Mesenchymal stem cell (in vitro differentiated cells and primary cell): ENCODE results near the gene SNN.

Source experiments
- DNase-seq: peaks from one replicate; pipeline ENCODE4 v3.0.0-alpha.2; 2013
- H2AFZ ChIP-seq: one replicate; pipeline ENCODE4 v1.6.1; 2013; ENCODE audit warnings: low read depth, mild to moderate bottlenecking, control low read depth, inconsistent platforms, low read length, moderate library complexity
- H2AK5ac ChIP-seq: 2 replicates; pipeline ENCODE4 v1.6.1; 2013; ENCODE audit warnings: low read length, moderate library complexity, mild to moderate bottlenecking, inconsistent platforms; ENCODE audit not compliant: severe bottlenecking
- H2BK120ac ChIP-seq: one replicate; pipeline ENCODE4 v1.6.1; 2013; ENCODE audit warnings: low read depth, mild to moderate bottlenecking, inconsistent platforms, low read length, moderate library complexity
- H2BK12ac ChIP-seq, 2 experiments: one replicate each; pipeline ENCODE4 v1.6.1; 2013; ENCODE audit warnings: inconsistent platforms in 2 of 2, low read length in 2 of 2, mild to moderate bottlenecking in 2 of 2, moderate library complexity in 2 of 2, control low read depth in 1 of 2
- H2BK15ac ChIP-seq: one replicate; pipeline ENCODE4 v1.6.1; 2013; ENCODE audit warnings: mild to moderate bottlenecking, low read depth, inconsistent platforms; ENCODE audit not compliant: poor library complexity, severe bottlenecking
- H2BK5ac ChIP-seq: 2 replicates; pipeline ENCODE4 v1.6.1; 2013; ENCODE audit warnings: low read depth, mild to moderate bottlenecking, low read length, control low read depth, inconsistent platforms; ENCODE audit not compliant: poor library complexity, severe bottlenecking
- H3K14ac ChIP-seq, 2 experiments: one replicate each; pipeline ENCODE4 v1.6.1; 2013; ENCODE audit warnings: inconsistent platforms in 2 of 2, low read length in 2 of 2, control low read depth in 1 of 2, mild to moderate bottlenecking in 1 of 2, moderate library complexity in 1 of 2
- H3K18ac ChIP-seq, 2 experiments: one replicate each; pipeline ENCODE4 v1.6.1; 2013; ENCODE audit warnings: inconsistent platforms in 2 of 2, low read length in 2 of 2, control low read depth in 1 of 2, low read depth in 1 of 2, mild to moderate bottlenecking in 1 of 2
- H3K23ac ChIP-seq, 2 experiments: one replicate each; pipeline ENCODE4 v1.6.1; 2013; ENCODE audit warnings: inconsistent platforms in 2 of 2, low read length in 2 of 2, mild to moderate bottlenecking in 2 of 2, moderate library complexity in 2 of 2, control low read depth in 1 of 2
- H3K27ac ChIP-seq: 2 replicates; pipeline ENCODE4 v1.5.1; 2013; ENCODE audit warnings: mild to moderate bottlenecking, moderate library complexity, low read length, control low read depth, inconsistent platforms; ENCODE audit not compliant: poor library complexity, severe bottlenecking
- H3K27me3 ChIP-seq, 2 experiments: 2 replicates each; pipeline versions ENCODE4 v1.6.1 to v1.7.0; 2013; ENCODE audit warnings: low read length in 2 of 2, mild to moderate bottlenecking in 2 of 2, moderate library complexity in 2 of 2, control low read depth in 1 of 2, inconsistent platforms in 1 of 2; ENCODE audit not compliant: control insufficient read depth in 1 of 2, insufficient read depth in 1 of 2
- H3K36me3 ChIP-seq, 2 experiments: 2 replicates each; pipeline versions ENCODE4 v1.6.1 to v1.7.0; 2013; ENCODE audit warnings: low read length in 2 of 2, control low read depth in 1 of 2, inconsistent platforms in 1 of 2, low read depth in 1 of 2, mild to moderate bottlenecking in 1 of 2; ENCODE audit not compliant: insufficient read depth in 2 of 2, control insufficient read depth in 1 of 2
- H3K4ac ChIP-seq, 2 experiments: one replicate each; pipeline ENCODE4 v1.6.1; 2013; ENCODE audit warnings: inconsistent platforms in 2 of 2, low read length in 2 of 2, mild to moderate bottlenecking in 2 of 2, moderate library complexity in 2 of 2, control low read depth in 1 of 2, low read depth in 1 of 2
- H3K4me1 ChIP-seq: 2 replicates; pipeline ENCODE4 v1.6.1; 2013; ENCODE audit warnings: low read depth, low read length, control low read depth; ENCODE audit not compliant: control insufficient read depth, insufficient read depth
- H3K4me2 ChIP-seq: 2 replicates; pipeline ENCODE4 v1.6.1; 2013; ENCODE audit warnings: low read length, mild to moderate bottlenecking, inconsistent platforms; ENCODE audit not compliant: poor library complexity, severe bottlenecking
- H3K4me3 ChIP-seq, 2 experiments: 2 replicates each; pipeline versions ENCODE4 v1.5.1 to v1.7.0; 2013; ENCODE audit warnings: low read length in 2 of 2, mild to moderate bottlenecking in 2 of 2, control low read depth in 1 of 2, low read depth in 1 of 2; ENCODE audit not compliant: insufficient read depth in 1 of 2
- H3K79me1 ChIP-seq: replicated peaks from 2 replicates; pipeline ENCODE4 v1.6.1; 2013; ENCODE audit warnings: mild to moderate bottlenecking, control low read depth, low read length, inconsistent platforms; ENCODE audit not compliant: poor library complexity, severe bottlenecking
- H3K9ac ChIP-seq: 2 replicates; pipeline ENCODE4 v1.7.0; 2013; ENCODE audit warnings: mild to moderate bottlenecking, low read length, moderate library complexity
- H3K9me3 ChIP-seq: 2 replicates; pipeline ENCODE4 v1.7.0; 2013; ENCODE audit warnings: mild to moderate bottlenecking, low read length; ENCODE audit not compliant: control insufficient read depth
- H4K8ac ChIP-seq: one replicate; pipeline ENCODE4 v1.6.1; 2013; ENCODE audit warnings: inconsistent platforms, mild to moderate bottlenecking, low read length, moderate library complexity
- H4K91ac ChIP-seq: one replicate; pipeline ENCODE4 v1.6.1; 2013; ENCODE audit warnings: mild to moderate bottlenecking, low read length, inconsistent platforms
- WGBS: methylation state at CpG from one replicate; pipeline ENCODE4 v1.1.7; 2013; ENCODE audit warnings: mixed read lengths; 5-methylcytosine and 5-hydroxymethylcytosine counted together

SNN gene

GRCh38 chr16:11719762-11720161 lies 51.5 kb downstream of the SNN start:
- H3K14ac ChIP-seq: no peak overlapping the region
- H3K79me1 ChIP-seq: peaks cover 17% of the 10 kb centered on the region
- no peaks in the 10 kb centered on the region for H3K9me3 ChIP-seq
- no peak overlapping the region for H3K27ac ChIP-seq
- no peak overlapping the region for H4K91ac ChIP-seq
- no peak overlapping the region for H3K4me3 ChIP-seq
- H2AFZ ChIP-seq: no peak overlapping the region
- H3K4me1 ChIP-seq: peaks cover 4% of the 10 kb centered on the region
- WGBS: over 99% methylated on average over 3 of the region's 4 CpGs
- DNase-seq: no peak
- no peak overlapping the region for H2BK15ac ChIP-seq
- no peak overlapping the region for H2AK5ac ChIP-seq
- H3K4me2 ChIP-seq: no peak overlapping the region
- no peak overlapping the region for H4K8ac ChIP-seq
- no peak overlapping the region for H3K9ac ChIP-seq
- peaks cover 15 to 70% of the 10 kb centered on the region in 2 experiments for H3K36me3 ChIP-seq
- no peak overlapping the region for H2BK5ac ChIP-seq
- no peak overlapping the region for H2BK120ac ChIP-seq
- H3K4ac ChIP-seq: no peak overlapping the region
- no peak overlapping the region for H3K23ac ChIP-seq
- no peaks in the 10 kb centered on the region for H3K27me3 ChIP-seq
- no peak overlapping the region for H2BK12ac ChIP-seq
- H3K18ac ChIP-seq: no peak overlapping the region

- H3K4ac ChIP-seq: no peak overlapping the region
- no peak overlapping the region for H2AK5ac ChIP-seq
- no peaks in the 10 kb centered on the region for H3K9me3 ChIP-seq
- H3K36me3 ChIP-seq: peaks cover 15 to 72% of the 10 kb centered on the region in 2 experiments
- 92% methylated on average over 4 of the region's 4 CpGs for WGBS
- no peak overlapping the region for H4K91ac ChIP-seq
- H2BK5ac ChIP-seq: no peak overlapping the region
- no peak overlapping the region for H3K4me2 ChIP-seq
- no peak overlapping the region for H4K8ac ChIP-seq
- H3K79me1 ChIP-seq: peaks cover 14% of the 10 kb centered on the region
- H2BK12ac ChIP-seq: no peak overlapping the region
- H3K14ac ChIP-seq: no peak overlapping the region
- no peak overlapping the region for H3K27ac ChIP-seq
- H2BK15ac ChIP-seq: no peak overlapping the region
- H2AFZ ChIP-seq: no peak overlapping the region
- no peak overlapping the region for H2BK120ac ChIP-seq
- no peak overlapping the region for H3K4me3 ChIP-seq
- no peaks in the 10 kb centered on the region for H3K27me3 ChIP-seq
- DNase-seq: no peak
- no peak overlapping the region for H3K9ac ChIP-seq
- H3K18ac ChIP-seq: no peak overlapping the region
- H3K4me1 ChIP-seq: peaks cover 8% of the 10 kb centered on the region
- H3K23ac ChIP-seq: no peak overlapping the region
These were observed 53.7 kb downstream of the SNN start for GRCh38 chr16:11721781-11722467.

- Histone ChIP-seq H3K79me1 (peaks cover 14% of the 10 kb centered on the region), H3K9ac (no peak overlapping the region), H3K36me3 (peaks cover 15 to 72% of the 10 kb centered on the region in 2 experiments), H3K18ac (no peak overlapping the region), H3K4ac (no peak overlapping the region), H2AK5ac (no peak overlapping the region), H3K27ac (no peak overlapping the region), H3K27me3 (no peaks in the 10 kb centered on the region), H2BK15ac (no peak overlapping the region), H3K14ac (no peak overlapping the region), H2AFZ (no peak overlapping the region), H4K8ac (no peak overlapping the region), H3K4me2 (no peak overlapping the region), H3K9me3 (no peaks in the 10 kb centered on the region), H2BK120ac (no peak overlapping the region), H3K4me3 (no peak overlapping the region), H2BK5ac (no peak overlapping the region), H4K91ac (no peak overlapping the region), H2BK12ac (no peak overlapping the region), H3K23ac (no peak overlapping the region), H3K4me1 (peaks cover 6% of the 10 kb centered on the region)
- WGBS: 98% methylated on average over 2 of the region's 3 CpGs
- no peak for DNase-seq
These were observed 54.2 kb downstream of the SNN start for GRCh38 chr16:11722468-11722808.

- WGBS: 100% methylated on average over 1 of the region's 1 CpG
These were observed 57.2 kb downstream of the SNN start for GRCh38 chr16:11725457-11725856.

More at GRCh38 chr16:11725457-11725856, 57.2 kb downstream of the SNN start:
- H3K23ac ChIP-seq: no peak overlapping the region
- H3K18ac ChIP-seq: no peak overlapping the region
- H3K4me1 ChIP-seq: peaks cover 6% of the 10 kb centered on the region
- H3K9ac ChIP-seq: no peak overlapping the region
- peak; percentile 30 for DNase-seq
- peaks cover 14 to 78% of the 10 kb centered on the region in 2 experiments for H3K36me3 ChIP-seq
- no peak overlapping the region for H3K14ac ChIP-seq
- H2AFZ ChIP-seq: no peak overlapping the region
- no peak overlapping the region for H4K8ac ChIP-seq
- H3K27ac ChIP-seq: peak overlapping the region; percentile 92
- H2BK12ac ChIP-seq: no peak overlapping the region
- H2BK15ac ChIP-seq: no peak overlapping the region
- H3K4me3 ChIP-seq: no peak overlapping the region
- H3K9me3 ChIP-seq: no peaks in the 10 kb centered on the region
- H2BK120ac ChIP-seq: no peak overlapping the region
- no peak overlapping the region for H3K4ac ChIP-seq
- H3K4me2 ChIP-seq: no peak overlapping the region
- no peaks in the 10 kb centered on the region for H3K27me3 ChIP-seq
- no peak overlapping the region for H4K91ac ChIP-seq
- H2AK5ac ChIP-seq: no peak overlapping the region
- peaks cover 18% of the 10 kb centered on the region for H3K79me1 ChIP-seq
- no peak overlapping the region for H2BK5ac ChIP-seq
